HL-60 (cell line): Measurements from ENCODE around the gene CTSD.

Experiments
- DNase-seq, 2 experiments: peaks; one replicate each; pipeline ENCODE4 v3.0.0-alpha.2; 2010 to 2020; ENCODE audit warnings: low read depth in 1 of 2, low spot score in 1 of 2
- H3K27ac ChIP-seq: fragments of 250-450 bp; sonication (Bioruptor Pico); replicated peaks from 2 replicates; pipeline ENCODE4 v1.5.1; 2020; ENCODE audit warnings: mild to moderate bottlenecking, moderate library complexity
- H3K27me3 ChIP-seq: fragments of 250-450 bp; sonication (Bioruptor Pico); 2 replicates; pipeline ENCODE4 v1.5.1; 2021; ENCODE audit warnings: mild to moderate bottlenecking, moderate library complexity; ENCODE audit not compliant: insufficient read depth, poor library complexity, severe bottlenecking
- H3K4me3 ChIP-seq: replicated peaks from 2 replicates; pipeline ENCODE4 v1.5.1; 2011; ENCODE audit warnings: mild to moderate bottlenecking, control low read depth, low read length; ENCODE audit not compliant: insufficient read depth
- GABPA ChIP-seq: IDR thresholded peaks from 2 replicates; pipeline ENCODE4 v1.6.1; 2012; ENCODE audit warnings: low read depth
- POLR2AphosphoS5 ChIP-seq: IDR thresholded peaks from 2 replicates; pipeline ENCODE4 v1.6.1; 2012; ENCODE audit warnings: low read depth
- SPI1 ChIP-seq: IDR thresholded peaks from 2 replicates; pipeline ENCODE4 v1.6.1; 2012; ENCODE audit warnings: low read depth, mild to moderate bottlenecking, borderline replicate concordance
- TF ChIP-seq, protein P1 (sequence below): IDR thresholded peaks from one replicate; pipeline ENCODE4 v1.5.1; 2011; ENCODE audit warnings: low read length, control low read depth, inconsistent platforms; ENCODE audit not compliant: insufficient read depth
- TF ChIP-seq, protein P2 (sequence below): IDR thresholded peaks from 2 replicates; pipeline ENCODE4 v1.6.1; 2012; ENCODE audit warnings: low read depth; ENCODE audit not compliant: insufficient replicate concordance

Gene CTSD

DNA sequence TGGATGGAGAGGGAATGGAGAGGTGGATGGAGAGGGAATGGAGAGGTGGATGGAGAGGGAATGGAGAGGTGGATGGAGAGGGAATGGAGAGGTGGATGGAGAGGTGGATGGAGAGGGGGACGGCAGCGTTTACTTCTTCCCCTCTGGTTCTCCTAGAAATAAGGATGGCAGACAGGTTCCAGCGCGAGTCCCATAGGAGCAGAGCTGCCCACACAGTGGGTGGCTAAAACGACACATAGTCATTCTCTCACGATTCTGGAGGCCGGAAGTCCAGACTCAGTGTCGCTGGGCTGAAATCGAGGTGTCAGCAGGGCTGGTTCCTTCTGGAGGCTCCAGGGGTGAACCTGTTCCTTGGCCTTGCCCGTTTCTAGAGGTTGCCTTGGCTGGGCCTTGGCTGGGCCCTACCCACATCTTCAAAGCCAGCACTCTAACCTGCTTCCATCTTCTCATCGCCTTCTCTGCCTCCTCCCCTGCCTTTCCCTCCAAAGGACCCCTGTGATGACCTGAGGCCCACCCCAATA lies 12.7 kb upstream of the CTSD start:
- no peak for DNase-seq
- Histone ChIP-seq H3K4me3 (no peak overlapping the region), H3K27me3 (no peaks in the 10 kb centered on the region), H3K27ac (peak overlapping the region; percentile 83)
- TF ChIP-seq GABPA (no peak), POLR2AphosphoS5 (no peak), SPI1 (no peak)
- TF ChIP-seq, protein P1, sequence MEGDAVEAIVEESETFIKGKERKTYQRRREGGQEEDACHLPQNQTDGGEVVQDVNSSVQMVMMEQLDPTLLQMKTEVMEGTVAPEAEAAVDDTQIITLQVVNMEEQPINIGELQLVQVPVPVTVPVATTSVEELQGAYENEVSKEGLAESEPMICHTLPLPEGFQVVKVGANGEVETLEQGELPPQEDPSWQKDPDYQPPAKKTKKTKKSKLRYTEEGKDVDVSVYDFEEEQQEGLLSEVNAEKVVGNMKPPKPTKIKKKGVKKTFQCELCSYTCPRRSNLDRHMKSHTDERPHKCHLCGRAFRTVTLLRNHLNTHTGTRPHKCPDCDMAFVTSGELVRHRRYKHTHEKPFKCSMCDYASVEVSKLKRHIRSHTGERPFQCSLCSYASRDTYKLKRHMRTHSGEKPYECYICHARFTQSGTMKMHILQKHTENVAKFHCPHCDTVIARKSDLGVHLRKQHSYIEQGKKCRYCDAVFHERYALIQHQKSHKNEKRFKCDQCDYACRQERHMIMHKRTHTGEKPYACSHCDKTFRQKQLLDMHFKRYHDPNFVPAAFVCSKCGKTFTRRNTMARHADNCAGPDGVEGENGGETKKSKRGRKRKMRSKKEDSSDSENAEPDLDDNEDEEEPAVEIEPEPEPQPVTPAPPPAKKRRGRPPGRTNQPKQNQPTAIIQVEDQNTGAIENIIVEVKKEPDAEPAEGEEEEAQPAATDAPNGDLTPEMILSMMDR, result no peak
- TF ChIP-seq, protein P2, sequence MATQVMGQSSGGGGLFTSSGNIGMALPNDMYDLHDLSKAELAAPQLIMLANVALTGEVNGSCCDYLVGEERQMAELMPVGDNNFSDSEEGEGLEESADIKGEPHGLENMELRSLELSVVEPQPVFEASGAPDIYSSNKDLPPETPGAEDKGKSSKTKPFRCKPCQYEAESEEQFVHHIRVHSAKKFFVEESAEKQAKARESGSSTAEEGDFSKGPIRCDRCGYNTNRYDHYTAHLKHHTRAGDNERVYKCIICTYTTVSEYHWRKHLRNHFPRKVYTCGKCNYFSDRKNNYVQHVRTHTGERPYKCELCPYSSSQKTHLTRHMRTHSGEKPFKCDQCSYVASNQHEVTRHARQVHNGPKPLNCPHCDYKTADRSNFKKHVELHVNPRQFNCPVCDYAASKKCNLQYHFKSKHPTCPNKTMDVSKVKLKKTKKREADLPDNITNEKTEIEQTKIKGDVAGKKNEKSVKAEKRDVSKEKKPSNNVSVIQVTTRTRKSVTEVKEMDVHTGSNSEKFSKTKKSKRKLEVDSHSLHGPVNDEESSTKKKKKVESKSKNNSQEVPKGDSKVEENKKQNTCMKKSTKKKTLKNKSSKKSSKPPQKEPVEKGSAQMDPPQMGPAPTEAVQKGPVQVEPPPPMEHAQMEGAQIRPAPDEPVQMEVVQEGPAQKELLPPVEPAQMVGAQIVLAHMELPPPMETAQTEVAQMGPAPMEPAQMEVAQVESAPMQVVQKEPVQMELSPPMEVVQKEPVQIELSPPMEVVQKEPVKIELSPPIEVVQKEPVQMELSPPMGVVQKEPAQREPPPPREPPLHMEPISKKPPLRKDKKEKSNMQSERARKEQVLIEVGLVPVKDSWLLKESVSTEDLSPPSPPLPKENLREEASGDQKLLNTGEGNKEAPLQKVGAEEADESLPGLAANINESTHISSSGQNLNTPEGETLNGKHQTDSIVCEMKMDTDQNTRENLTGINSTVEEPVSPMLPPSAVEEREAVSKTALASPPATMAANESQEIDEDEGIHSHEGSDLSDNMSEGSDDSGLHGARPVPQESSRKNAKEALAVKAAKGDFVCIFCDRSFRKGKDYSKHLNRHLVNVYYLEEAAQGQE, result no peak

DNA sequence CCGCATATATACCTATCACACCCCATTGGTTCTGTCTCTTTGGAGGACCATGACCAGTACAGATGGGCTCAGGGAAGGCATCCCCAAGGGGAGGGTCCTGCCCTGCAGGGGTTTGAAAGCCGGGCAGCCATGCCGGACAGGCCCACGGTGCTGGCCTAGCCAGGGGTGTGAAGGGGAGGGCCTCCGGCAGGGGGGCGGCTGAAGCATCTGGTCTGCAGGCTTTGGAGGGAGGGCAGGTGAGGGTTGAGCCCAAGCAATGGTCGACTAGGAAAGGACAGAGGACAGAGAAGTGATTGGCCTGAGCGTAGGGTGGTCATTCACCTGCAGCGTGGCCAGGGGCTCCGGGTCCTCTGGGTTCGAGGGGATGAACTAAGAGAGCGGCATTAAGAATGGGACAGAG lies 11.2 kb upstream of the CTSD start:
- no peak for TF ChIP-seq GABPA
- no peak for TF ChIP-seq SPI1
- TF ChIP-seq, protein P1, result no peak
- TF ChIP-seq, protein P2, result no peak
- TF ChIP-seq POLR2AphosphoS5, result no peak
- Histone ChIP-seq H3K27me3 (no peaks in the 10 kb centered on the region), H3K27ac (no peak overlapping the region), H3K4me3 (no peak overlapping the region)
- no peak for DNase-seq

DNA sequence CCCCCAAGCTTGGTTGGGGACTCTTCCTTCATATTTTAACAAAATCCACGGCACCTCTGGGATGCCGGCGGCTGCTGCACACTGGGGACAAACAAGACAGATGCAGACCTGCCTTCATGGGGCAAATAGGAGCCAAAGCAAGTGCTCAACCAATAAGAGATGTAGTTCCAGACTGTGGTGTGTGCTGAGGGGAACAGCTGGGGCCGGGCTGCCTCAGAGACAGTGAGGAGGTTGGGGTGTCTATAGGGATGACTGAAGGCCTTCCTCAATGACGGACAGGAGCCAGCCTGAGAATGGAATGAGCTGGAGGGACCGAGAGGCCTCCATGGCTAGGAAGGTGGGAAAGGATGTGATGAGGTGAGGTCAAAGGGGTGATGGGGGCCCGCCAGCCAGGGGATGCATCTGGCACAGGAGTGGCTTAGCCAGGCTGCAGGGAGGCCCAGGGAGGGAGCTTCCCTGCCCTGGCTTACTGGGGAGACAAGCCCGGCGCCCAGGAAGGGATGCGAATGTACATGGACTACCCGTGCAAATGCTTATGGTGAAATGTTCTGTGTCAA lies 10.3 kb upstream of the CTSD start:
- TF ChIP-seq POLR2AphosphoS5 (no peak), SPI1 (no peak), GABPA (no peak)
- TF ChIP-seq, protein P2, result no peak
- TF ChIP-seq, protein P1, result no peak
- Histone ChIP-seq H3K27ac (peak overlapping the region; percentile 66), H3K27me3 (no peaks in the 10 kb centered on the region), H3K4me3 (no peak overlapping the region)
- no peak for DNase-seq
